GM12891 (cell line): Measurements from ENCODE around the gene TMEM178B.

Experiments used
- PAX5 ChIP-seq: IDR thresholded peaks from 2 replicates; pipeline ENCODE4 v1.6.1; 2011; ENCODE audit warnings: low read length, moderate library complexity, mild to moderate bottlenecking; ENCODE audit not compliant: insufficient read depth, severe bottlenecking
- POLR2A ChIP-seq: IDR thresholded peaks from 2 replicates; pipeline ENCODE4 v1.6.1; 2011; ENCODE audit warnings: low read depth, low read length, control low read depth
- POLR2AphosphoS5 ChIP-seq: IDR thresholded peaks from 2 replicates; pipeline ENCODE4 v1.6.1; 2011; ENCODE audit warnings: low read depth, low read length, control low read depth
- SPI1 ChIP-seq: IDR thresholded peaks from 2 replicates; pipeline ENCODE4 v1.6.1; 2011; ENCODE audit warnings: low read depth, low read length, control low read depth
- TAF1 ChIP-seq: IDR thresholded peaks from 2 replicates; pipeline ENCODE4 v1.6.1; 2011; ENCODE audit warnings: low read depth, low read length, control low read depth

GRCh38 chr7:141431140-141431479, 357.2 kb downstream of the TMEM178B start:
- TF ChIP-seq POLR2AphosphoS5 = no peak
- TF ChIP-seq POLR2A = no peak
- no peak for TF ChIP-seq TAF1
- TF ChIP-seq PAX5 = no peak
- no peak for TF ChIP-seq SPI1
